RPMI8226 (cell line): Measurements from ENCODE around the gene NATD1.
"Not testable (repeated sequence)": the region's sequence is repeated elsewhere in the genome, so short reads cannot be mapped to it uniquely, and the experiment has no call there.

Experiments used
- DNase-seq: peaks from one replicate; pipeline ENCODE4 v3.0.0-alpha.2; 2015

NATD1 gene

DNA sequence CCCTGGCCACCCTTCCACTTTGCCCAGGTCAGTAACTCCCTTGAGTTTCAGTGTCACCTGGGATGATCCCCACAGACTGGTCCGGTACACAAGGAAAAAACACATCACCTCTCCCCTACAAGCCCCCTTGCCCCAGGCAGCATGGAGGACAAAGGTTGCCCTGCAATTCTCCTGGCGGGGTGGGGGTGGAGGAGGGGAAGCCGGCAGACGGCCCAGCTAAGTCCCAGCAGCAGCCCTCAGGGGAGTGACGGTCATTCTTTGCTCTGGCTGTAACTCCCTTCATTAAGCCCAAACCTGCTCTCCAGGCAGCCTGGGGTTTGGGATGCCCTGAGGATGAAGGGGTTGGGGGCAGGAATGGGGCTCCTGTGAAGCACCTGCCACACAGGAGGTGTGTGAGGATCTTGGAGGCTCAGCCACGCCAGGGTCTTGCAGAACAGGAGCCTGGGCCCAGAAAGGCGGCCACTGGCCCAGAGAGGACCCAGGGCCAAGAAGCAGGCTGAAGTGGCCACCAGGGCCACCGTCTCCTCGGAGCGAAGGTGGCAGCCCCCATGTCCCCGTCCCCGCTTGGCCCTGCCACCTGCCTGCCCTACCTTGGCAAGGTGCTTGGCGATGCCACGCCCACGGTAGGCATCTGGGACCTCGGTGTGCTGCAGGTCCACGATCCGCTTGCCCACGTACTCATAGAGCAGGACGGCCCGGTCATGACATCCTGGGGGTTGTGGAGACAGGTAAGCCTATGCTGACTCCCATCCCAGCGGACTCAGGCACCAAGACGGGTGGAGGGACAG lies 9.5 kb downstream of the NATD1 start:
- no peak for DNase-seq

DNA sequence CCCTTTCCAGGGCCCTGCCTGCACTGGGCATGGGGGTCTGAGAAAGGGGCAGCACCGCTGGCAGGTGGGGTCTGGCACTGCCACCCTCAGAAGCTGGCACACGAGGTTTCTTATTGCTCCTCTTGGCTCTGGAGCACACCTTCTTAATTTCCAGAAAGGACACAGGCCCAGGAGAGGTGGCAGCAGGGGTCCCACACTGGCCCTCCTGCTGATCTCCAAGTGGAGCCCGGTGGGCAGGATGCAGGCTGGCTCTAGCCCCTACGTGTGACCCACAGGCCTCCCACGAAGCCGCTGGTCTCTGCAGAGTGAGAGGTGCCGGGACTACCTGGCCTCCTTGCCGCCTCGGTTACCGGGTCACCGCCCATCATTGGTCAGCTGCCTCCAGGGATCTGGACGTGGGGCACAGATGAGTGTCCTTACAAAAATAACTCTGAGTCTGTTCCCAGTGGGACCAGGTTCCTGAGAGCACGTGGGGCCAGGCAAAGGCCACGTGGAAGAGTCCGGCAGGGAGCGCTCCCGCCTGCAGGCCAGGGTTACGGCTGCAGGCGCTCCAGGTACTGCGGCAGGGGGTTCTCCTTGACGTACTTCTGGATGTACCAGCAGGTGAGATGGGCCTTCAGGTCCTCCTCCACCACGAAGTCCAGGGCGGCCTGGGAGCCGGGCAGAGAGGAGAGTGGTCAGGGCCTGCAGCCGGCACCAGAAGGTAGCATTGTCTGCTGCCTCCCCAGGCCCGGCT lies 10.3 kb downstream of the NATD1 start:
- DNase-seq = no peak

DNA sequence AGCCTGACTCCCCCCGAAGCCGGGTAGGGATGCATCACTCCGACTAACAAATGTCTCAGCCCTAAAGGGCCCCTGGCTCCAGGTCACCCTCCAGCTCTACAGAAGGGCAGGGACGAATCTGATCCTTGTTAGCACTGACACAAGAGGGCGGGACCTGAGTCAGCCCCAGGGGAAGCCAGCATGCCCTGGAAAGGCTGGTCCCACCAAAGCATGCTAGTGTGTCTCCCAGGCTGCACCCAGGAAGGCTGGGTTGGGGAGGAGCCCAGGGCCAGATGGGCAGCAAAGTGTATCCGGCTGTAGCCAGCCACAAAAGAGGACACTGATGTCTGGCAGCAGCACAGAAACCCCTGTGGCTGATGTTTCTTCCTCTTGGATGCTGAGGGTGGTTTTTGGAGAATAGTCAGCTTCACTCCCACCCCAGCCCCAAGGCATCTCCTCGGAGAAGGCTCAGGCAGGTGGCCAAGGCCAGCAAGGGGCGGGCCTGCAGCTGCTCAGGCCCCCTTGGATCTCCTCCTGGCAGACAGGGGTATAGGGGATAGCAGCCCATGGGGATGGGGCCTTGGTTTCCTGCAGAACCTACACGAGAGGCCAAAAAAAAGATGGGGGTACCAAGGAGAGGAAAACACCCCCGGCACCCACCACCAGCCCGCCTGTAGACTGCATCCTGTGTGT lies 11.0 kb downstream of the NATD1 start:
- DNase-seq = no peak

DNA sequence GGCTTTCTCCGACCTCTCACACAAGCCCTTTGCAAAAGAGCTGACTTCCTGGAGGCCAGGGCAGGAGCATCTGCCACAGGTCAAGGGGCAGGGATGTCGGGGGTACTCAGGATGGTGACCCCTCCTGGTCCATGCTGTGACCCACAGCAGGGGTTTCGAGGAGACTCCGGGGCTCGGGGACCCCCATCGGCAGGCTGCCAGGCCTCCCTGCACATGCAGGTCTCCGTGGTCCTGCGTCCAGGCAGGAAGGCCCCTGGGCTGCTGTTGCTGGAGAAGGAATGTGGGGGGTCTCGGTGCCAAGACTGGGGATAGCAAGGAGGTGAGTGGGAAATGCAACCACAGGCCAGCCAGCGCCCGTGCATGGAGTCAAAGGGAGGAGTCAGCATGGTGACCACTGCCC lies 11.6 kb downstream of the NATD1 start:
- DNase-seq = no peak

DNA sequence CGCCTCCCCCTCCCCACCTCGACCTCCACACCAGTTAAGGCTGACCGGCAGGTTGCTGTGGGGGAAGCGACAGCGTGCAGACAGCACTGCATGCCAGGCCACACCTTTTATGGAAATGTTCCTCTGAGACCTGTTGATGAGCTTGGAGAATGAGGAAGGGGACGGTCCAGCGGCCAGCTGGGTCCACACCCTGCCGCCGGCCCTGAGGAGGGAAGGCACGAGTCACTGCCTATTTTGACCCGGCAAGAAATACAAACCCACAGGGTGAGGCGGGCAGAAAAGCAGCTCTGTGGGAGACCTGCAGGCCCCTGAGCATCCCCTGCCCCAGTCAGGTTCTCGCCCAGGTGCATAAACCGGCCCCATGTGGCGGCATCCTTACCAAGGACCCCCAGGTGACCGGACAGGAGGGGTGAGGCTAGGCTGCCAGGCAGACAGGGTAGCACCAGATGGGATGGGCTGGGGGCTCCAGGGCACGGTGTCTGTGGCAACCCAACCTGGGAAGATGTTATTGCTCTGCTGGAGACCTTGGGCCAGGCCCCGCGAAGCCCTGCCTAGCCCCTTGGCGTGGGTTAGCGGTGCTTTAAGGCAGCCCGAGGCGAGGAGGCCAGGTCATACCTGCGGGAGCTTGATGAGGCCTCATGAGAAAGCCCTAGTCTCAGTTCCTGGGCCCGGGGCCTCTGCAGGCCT lies 12.7 kb downstream of the NATD1 start:
- no peak for DNase-seq

DNA sequence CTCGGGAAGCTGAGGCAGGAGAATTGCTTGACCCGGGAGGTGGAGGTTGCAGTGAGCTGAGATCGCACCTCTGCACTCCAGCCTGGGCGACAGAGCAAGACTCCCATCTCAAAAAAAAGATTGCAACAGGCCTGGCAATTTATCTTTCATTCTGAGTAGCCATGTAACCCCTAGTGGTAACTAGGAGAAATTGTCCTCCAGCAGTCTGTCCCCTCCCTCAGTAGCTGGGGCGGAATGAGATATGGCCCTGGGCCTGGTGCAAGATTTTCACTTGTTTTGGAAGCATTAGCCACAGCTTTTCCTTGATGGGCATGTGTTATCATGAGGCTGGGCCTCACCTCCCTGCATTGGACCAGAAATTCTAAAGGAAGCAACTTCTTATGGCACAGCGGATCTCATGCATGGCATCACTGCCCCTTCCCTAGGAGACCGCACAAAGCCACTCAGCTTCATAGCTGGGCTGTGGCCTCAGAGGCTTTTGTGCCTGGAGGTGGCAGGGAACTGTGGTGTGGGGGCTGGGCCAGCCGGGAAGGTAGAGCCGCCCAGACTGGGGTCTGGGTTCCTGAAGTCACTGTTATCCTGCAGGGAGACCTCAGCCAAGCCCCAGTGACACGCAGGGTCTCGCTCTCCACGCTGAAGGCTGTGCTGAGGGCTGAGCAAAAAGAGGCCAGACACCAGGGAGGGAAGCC lies 13.4 kb downstream of the NATD1 start:
- peak; percentile 34 for DNase-seq

DNA sequence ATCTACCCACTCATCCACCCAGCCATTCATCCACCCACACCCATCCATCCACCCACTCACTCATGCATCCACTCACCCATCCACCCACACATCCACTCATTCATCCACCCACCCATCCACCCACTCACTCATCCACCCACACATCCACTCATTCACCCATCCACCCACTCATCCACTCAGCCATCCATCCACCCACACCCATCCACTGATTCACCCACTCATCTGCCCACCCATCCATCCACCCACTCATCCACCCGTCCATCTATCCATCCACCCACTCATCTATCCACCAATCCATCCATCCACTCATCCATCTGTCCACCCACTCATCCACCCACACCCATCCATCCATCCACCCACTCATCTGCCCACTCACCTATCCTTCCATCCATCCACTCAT lies 17.3 kb downstream of the NATD1 start:
- no peak for DNase-seq

DNA sequence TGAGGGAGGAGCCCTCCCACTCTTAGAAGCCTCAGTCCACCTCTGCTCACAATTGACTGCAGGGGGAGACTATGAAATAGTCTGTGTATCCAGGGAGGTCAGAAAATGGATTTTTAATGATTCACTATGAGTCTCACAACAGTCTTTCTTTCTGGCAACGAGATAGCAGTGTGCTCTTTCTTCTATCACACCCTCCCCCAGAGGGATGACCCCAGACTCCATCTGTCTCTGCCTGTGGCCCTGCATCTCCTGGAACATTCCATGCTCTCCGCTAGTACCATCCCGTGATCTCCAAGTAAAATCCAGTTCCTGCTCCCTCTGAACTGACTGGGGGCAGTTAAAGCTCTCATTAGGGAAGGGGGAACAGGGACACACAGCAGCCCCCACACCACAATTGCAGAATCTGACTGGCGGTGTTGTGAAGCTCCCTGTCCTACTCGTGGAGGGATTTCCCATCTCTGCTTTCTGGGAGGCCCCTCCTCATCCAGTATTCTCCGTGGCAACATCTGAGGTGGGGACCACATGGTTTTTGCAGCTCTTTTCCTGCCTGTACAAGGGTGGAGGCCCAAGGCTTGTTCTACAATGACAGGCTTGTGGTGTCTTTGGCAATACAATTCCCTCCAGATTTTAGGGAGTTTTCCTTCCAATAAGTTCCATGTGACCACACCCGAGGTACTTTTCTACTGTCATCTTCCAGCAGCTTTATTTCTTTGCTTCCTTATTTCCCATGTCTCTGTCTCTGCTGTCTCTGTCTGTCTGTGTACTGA lies 19.4 kb downstream of the NATD1 start:
- DNase-seq = no peak

DNA sequence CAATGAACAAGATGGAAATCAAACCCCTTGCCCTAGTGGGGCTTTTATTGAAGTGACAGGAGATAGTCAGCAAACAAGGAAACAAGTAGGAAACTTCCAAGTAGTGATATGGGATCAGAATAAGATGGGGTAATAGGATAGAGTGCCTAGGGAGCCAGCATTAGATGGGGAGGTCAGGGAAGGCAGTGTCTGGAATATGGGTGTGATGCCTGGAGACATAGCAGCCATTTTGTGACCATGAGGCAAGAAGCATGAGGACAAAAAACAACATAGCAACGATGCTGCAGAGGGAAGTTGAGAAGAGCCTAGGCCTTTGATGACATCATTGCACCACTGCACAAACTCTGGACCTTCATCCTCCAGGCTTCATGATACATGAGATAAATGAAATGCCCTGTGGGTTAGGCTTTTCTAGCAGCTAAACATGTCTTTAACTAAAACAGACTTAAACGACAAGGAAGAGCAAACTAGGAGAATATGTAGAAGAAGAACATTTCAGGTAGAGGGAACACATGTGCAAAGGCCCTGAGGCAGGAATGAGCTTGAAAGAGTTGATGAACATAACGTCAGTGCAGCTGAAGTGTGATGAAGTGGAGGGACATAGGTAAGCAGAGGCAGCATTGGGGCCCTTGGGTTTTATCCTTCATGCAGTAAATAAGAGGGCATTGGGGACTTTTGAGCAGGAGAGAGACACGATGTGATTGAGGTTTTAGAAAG lies 21.0 kb downstream of the NATD1 start:
- DNase-seq = no peak

DNA sequence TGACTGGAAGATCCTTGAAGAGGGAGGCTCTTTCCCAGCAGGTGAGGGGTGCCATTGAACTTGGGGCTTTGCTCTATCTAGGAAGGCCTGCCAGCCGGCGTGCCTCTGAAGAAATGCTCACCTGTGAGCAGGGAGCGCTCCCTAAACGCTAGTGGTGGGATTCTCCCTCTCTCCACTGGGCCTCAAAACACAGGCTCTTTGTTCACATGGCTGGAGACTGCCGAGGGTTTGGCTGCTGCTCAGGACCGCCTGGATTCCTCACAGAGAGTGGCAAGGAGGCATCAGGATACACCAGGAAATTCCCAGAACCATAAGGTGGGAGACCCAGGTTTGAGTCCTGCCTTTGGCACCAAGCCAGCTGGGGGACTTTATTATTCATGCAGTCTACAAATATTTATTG lies 21.7 kb downstream of the NATD1 start:
- no peak for DNase-seq

DNA sequence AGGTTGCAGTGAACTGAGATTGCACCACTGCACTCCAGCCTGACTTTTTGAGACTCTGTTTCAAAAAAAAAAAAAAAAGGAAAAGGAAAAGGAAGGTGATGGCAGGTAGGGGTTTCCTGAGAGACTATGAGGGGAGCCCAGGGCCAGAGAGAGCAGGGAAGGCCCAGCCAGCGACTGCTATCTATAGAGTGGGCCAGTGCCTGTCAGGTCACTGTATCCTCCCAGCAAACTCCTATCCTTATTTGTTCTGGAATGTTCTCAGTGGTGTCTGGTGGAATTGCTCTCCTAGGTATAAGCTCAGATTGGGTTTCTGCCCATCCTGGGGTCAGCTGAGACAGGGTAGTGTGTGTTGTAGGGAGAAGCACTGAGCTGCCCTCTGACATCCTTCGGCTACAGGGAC lies 24.4 kb downstream of the NATD1 start:
- DNase-seq = no peak

DNA sequence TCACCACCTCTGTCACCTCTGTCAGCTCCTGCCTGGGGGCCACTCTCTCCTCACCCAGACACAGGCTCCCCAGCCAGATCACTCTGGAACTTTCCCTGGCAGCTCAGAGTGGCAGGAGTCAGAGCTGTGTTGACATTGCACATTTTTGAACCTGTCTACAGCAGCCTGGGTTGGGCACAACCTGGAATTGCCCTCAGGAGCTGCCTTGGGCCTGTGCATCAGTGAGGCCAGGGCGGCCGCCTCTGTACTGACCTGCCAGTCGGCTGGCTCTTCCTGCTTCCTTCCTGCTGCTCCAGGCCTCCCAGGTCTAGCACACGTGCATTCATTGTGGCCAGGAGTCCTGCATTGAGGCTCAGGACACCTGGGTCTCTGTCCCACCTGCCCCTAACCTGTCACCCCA lies 25.1 kb downstream of the NATD1 start:
- no peak for DNase-seq

DNA sequence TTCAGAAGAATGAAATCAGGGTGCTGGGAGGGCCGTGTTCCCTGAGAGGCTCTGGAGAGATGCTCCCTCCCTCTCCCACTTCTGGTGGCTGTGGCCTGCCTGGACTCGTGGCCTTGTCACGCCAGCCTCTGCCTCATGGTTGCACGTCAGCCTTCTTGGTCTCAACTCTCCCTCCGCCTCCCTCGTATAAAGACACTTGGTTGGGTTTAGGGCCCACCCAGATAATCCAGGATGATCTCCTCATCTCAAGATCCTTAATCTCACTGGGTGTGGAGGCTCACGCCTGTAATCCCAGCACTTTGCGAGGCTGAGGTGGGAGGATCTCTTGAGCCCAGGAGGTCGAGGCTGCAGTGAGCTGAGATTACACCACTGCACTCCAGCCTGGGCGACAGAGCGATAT lies 25.9 kb downstream of the NATD1 start:
- not testable (repeated sequence) for DNase-seq

DNA sequence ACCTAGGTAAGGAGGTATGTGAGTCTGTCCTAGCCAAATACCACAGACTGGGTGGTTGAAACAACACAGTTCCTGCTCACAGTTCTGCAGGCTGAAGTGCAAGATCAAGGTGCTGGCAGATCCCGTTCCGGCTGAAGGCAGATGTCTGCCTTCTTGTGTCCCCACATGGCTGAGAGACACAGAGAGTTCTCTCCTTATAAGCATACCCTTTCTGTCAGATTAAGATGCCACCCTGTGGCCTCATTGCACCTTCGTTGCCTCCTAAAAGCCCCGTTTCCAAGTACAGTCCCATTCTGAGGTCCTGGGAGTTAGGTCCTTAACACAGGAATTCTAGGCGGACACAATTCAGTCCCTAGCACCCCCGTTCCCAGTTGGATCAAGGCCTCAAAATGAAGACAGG lies 30.1 kb downstream of the NATD1 start:
- no peak for DNase-seq

DNA sequence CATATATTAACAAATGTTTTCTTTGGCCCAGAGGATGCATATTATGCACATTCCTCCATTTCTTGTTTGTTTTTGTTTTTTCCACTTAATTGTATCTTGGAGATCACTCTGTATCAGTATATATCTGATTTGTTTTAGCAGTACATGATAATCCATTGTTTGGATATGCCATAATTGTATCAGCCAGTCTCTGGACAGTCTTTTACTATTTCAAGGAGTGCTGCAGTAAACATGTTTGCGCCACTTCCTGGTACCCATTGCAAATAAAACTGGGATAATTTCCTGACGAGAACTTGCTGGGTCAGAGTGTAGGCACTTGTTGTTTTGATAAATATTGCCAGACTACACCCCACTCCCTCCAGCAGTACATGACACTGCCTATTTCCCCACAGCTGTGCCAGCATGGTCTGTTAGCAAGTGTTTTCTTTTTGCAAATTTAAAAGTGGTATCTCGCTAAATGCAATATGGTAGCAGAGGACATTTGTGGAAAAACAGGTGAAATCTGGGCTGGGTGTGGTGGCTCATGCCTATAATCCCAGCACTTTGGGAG lies 34.3 kb downstream of the NATD1 start:
- no peak for DNase-seq

DNA sequence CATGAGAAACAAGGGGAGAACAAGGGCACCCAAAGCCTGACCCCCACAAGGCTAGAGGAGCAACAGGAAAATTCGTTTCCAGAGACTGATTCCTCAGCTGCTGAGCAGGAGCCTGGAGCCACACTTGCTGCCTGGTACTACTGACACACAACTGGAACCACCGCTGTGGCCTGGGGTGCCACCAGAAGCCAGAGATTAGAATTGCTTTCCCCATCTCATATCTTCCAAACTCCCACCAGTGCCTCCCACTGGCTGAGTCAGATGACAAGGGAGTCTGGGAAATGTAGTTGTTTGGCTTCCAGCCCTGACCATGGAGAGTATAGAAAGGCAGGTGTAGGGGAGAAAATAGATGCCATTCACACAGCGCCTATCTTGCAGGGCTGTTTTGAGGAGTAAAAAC lies 35.1 kb downstream of the NATD1 start:
- DNase-seq = no peak

DNA sequence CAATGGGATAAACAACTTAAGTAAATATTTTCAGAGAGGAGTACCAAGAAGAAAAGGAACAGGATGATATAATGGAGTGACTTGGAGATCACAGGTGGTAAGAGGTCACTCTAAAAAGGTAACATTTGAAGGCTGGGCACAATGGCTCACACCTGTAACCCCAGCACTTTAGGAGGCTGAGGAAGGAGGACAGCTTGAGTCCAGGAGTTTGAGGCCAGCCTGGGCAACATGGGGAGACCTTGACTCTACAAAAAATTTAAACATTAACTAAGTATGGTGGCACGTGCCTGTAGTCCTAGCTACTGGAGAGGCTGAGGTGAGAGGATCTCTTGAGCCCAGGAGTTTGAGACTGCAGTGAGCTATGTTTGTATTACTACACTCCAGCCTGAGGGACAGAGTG lies 35.9 kb downstream of the NATD1 start:
- DNase-seq = no peak

DNA sequence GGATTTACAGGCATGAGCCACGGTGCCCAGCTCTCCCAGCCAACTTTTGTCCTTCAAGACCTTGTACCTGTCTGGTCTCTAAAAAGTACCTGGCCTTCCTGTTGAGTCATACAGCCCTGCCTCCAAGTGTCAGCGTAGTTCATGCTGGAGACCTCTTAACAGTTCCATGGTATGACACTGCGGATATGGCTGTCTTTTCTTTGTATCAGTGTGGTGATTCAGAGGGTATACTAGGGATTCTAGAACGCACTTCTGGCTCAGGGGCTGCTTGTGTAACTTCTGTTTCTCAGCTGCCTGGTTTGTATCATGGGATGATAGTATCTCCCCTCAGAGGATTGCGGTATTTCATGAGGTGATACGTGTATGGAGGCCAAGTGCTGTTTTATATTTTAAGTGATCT lies 37.3 kb downstream of the NATD1 start:
- no peak for DNase-seq

DNA sequence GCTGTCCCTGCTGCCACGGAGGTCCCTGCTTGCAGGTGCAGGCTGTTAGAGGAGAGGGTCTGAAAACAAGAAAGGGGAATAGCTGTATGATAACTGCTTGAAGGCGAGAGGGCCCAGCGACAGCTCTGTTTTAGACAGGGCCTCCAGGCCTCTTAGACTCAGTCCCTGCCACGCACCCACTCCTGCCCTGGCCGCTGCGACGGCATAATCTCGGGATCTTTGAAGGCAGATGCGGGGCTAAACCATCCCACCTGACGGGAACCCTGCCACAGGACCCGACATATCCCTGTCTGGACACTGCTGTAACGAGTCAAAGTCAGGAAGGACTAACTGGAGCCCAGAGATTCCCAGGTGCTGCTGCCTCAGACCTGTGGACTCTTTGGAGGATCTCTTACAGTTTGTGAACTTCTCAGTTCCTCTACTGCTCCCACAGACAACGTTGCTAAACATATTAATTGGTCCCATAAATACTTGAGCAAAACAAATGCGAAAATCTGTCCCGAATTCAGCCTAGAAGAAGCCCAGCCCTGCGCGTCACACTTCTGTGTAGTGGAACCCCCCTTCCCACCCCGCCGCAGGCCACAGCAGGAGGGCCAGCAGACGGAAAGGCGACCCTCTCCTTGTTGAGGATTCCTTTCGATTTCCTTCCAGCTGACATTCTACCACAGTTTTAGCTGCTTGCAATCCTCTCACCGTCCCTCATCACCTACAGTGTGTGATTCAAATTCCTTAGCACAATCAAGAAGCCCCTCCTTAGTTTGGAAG lies 38.3 kb downstream of the NATD1 start:
- DNase-seq = no peak
